HPDE6-E6E7 (cell line): ENCODE data around the gene NFXL1.

Source experiments
- DNase-seq: peaks from one replicate; pipeline ENCODE4 v3.0.0; 2011; ENCODE audit warnings: missing footprints; ENCODE audit errors: extremely low spot score

Gene NFXL1

DNA sequence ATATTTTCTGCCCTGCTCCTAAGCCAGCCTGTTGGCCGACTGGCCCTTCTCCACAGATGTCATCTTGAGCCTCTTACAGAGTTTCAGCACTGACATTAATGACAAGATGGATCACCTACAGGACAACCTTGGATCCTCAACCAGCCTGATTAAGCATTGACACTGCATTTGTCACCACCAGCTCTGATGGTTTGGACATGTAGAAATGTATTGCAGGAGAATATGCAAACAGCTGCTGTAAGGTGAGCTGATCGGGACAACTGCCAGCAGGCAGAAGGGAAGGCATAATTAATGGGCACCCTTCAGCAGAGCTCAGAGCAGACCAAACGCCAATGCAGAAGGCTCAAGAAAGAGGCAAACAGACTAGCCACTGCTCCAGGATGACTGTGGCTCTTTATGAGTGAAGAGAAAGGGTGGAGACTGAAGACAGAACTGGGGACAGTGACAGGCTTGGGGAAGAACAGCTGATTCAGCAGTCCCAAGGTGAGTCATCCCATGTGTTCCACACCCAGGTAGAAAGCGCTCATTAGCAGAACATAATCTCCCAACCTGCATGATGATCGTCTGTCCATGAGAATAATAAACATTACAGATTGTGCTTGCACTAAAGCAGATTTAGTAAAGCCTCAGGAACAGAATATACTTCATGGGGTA, 83.2 kb downstream of the NFXL1 start:
- no peak for DNase-seq

DNA sequence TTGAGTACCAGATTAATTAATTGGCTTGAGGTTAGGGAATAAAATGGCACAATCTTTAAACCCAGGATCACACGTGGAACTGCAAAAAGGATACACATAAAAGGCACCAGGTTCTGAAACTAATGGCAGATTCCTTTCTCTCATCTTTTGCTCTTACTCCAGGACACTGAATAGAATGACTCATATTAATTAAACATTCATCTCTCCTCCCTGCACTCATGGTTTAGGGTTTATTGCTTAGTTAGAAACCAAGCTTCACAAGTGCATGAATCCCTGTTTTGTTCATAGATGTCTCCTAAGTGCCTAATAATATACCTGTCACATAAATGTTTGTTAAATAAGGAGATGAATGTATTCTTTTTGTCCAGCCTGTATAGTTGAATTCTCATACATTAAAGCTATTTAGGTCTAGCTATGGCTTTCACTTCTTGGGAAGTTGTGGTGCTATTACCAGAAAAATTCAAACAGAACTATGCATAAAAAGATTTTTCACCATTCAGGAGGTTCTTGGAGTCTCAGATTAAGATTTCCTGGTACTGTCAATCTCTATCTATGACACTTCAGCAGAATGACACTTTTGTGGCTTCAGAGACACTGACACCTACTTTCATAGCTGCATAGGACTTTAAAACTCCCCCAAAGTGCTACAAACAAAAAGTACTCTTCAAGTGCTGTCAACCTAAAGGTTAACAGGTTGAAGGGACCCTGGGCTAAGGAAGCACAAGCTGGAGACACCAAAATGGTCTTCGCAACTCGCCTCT, 83.9 kb downstream of the NFXL1 start:
- DNase-seq = no peak

DNA sequence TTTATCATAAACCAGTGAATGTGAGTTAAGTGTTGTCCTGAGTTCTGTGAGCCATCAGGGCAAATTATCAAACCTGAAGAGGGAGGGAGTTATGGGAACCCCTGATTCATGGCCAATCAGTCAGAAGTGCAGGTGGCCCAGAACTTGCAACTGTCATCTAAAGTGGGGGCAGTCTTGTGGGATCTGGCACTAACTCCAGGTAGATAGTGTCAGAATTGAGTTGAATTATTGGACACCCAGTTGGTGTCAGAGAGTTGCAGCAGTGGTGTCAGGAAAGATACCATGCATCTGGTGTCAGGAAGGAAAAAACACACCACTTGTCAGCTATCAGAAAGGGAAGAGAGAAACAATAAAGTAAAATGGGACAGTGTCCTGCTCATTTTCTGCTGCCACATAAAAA, 84.9 kb downstream of the NFXL1 start:
- DNase-seq = no peak

DNA sequence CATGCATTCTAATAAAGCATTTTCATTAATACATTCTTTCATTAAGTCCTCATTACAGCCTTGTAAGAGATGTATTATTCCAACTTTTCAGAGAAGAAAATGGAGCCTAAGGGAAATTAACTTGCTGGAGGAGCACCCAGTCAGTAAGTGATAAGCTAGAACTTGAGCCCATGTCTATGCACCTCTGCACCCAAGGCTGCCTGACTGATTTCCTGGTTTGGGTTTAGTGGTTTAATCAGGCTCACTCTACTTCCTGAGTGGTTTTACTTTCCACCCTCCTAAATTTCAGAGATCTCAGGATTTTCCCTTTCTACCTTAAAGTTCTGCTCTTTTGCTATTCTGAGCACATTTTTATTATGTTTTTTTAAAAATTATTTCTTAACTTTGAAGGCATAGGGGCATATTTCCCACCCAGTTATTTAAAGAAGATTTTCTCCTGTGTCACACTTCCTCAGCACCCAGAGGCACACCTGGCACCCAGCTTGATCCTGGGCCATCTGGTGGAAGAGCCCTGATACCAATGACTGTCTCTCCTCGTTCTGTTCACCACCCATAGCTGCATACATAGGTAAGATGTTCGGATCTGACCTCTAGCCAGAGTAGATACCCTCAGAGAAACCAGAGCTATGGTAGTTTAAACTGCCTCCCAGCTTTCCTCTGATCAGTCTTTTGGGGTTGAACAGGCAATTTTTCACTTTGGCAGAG, 86.9 kb downstream of the NFXL1 start:
- DNase-seq = no peak

DNA sequence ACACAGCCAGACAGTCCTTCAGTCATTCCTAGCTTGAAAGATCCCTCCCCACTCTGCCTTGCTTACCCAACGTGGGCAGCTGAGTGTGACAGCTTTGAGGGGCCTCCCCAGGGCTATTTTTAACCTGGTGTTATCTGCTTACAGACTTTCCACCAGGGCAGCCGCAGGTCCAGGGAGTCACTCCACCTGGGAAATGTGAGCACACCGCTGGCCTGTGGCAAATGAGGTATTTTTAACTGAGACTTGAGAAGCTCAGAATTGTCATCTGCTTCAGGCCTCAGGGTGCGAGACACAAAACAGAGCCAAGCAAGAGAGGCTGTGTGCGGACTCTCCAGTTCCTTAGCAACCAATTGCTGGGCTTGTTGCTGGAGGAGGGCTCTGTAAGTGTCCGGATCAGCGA, 89.5 kb downstream of the NFXL1 start:
- no peak for DNase-seq

DNA sequence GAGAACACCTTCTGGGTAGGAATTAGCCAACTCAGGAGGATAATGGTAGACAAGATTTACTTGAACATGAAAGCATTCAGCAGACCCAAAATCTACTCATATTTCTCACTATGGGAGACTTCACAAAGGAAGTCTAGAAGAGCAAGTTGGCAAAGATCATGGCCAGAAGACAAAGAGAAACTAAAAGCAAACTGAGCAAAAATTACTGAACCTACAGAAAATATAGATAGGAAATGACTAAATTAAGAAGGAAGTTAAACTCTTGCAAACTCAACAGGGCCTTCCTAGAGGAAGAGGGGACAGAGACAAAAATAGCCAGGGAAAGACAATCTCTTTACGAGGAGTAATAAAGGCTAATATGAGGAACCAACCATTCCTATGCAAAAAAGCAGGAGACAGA, 95.2 kb downstream of the NFXL1 start:
- DNase-seq = no peak

DNA sequence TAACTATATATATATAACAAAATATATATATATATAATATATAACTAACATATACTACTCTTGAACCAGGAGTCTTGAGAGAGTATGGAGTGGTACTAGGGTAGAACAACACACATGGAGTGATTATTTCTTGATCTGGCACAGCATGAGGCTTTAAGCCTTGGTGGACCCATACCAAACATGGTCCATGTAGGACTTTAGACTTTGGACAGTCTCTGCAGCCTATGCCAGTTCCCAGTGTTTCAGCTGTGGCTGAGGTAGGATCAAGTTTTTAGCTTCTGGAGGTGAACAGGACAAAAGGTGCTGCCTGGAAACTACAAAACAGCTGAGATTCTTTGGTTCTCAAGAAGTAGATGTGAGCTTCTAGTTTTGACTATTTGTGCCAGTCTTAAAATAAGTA, 97.1 kb downstream of the NFXL1 start:
- no peak for DNase-seq

DNA sequence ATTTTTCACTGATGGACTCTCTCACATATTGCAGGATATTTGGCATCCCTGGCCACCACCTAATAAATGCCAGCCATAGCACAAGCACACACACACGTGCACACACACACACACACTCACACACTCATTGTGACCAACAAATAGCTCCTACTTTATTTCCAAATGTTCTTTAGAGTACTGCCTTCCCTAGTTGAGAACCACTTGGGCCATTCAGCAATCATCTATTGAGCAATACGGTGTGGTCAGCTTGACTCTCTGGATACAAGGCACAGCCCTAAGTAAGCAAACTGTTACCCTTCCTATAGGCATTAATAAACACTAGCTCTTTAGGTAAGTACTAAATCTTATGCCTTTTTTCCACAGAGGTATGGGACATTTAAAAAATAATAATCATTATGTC, 97.6 kb downstream of the NFXL1 start:
- DNase-seq = no peak

DNA sequence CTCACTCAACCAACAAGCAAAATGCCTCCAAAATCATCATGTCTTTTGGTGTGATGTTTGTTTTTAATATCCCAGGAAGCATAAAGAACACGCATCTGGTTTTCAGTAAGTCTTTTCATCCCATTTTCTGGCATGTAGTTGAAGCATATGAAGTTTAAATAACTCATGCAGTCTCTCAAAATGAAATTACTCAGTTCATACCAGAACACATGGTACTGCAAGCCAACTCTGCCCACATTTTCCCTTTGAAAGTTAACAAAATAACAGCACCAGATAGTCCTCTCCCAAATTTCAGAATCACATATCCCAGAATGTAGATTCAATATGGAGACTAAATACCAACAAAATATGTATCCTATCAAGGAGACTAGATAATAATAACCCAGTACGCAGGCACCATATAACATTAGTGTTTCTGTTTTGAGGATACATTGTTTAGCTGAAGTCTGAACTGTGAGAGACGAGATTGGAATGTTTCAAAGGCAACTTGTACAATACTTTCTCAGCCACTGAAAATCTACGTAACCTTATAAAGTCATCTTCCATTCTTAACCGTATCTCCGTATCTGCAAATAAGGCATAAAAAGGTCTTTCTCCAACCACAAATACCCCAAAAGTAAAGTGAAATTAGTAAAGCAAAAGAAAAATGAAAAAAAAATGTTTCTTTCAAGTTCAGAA, 99.6 kb downstream of the NFXL1 start:
- no peak for DNase-seq

DNA sequence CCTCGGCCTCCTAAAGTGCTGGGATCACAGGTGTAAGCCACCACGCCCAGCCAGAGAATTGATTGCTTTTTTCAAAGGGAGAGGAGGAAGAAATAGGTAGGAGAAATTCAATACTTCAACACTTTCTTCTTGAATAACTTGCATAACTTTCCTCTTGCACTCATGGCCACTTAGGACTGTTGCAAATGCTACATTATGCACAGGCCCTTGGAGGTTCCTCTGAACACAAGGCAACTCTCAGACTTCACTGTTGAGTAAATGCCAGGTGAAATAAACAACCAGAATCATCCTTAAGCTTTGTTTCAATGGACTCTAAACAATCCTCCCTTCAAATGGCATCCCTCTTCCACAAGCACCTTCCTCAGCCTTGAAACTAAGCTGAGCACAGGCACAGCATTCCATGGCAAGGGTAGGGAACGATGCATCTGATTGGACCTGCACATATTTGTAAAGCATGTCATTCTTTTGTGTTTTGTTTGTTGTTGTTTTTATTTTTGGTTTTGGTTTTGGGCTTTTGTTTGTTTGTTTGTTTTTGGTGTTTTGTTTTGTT, 104.7 kb downstream of the NFXL1 start:
- no peak for DNase-seq

DNA sequence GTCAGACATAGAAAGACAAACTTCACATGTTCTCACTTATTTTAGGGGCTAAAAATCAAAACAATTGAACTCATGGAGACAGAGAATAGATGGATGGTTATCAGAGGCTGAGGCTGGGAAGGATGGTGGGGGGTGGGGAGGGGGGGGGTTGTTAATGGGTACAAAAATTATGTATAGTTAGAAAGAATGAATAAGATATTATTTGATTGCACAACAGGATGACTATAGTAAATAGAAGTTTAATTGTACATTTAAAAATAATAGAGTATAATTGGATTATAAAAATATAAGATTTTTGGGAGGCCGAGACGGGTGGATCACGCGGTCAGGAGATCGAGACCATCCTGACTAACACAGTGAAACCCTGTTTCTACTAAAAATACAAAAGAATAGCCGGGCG, 109.8 kb downstream of the NFXL1 start:
- DNase-seq = no peak

DNA sequence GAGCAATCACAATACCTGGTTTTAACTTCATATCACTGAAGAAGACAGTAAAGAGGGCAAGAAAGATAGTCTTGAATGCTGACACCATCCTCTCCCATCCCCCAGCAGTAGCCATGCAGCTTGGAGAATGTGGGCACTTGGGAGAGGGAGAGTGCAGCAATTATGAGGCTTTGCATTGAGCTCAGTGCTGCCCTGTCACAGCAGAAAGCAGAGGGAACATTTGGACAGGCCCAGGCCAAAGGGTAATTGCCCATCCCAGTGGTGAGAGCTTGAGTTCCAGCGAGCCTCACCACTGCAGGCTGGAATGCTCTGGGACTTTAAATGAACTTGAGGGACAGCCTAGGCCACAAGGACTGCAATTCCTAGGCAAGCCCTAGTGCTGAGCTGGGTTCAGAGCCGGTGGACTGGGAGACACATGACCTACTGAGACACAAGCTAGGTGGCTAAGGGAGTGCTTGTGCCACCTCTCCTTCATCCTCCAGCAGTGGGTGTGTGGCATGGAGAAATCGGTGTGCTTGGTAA, 112.8 kb downstream of the NFXL1 start:
- DNase-seq = no peak

DNA sequence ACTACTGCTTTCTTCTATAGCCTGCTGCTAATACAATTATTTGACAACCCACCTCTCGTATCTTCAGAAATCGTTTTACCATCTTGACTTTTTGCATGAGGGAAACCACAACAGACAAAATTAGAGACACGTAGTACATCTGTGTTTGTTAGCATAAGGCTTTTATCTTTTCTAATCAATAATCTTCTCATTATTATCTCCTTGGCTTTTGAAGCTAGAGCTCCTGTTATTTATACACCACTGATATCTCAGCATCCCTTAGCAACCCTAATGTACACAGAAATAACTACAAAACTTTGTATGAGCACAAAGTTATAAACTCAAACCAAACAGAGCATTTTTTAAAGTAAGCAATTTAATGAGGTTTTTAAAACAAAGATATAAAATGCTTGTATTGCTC, 116.2 kb downstream of the NFXL1 start:
- no peak for DNase-seq
